Testis (tissue), 3 donors: ENCODE results near the gene FAM171A1. TPM values are rescaled to one million over a fixed set of nuclear protein-coding genes. Genes with fewer than 3 reads are reported as not detected.

Source experiments
- DNase-seq: peaks from one replicate; pipeline ENCODE4 v3.0.0-alpha.2; 2019
- H3K27ac ChIP-seq, 2 donors: fragments of 200-600 bp; sonication (generic); one replicate each; pipeline ENCODE4 v1.5.1; 2019
- H3K27me3 ChIP-seq: fragments of 200-600 bp; sonication (generic); one replicate; pipeline ENCODE4 v1.5.1; 2019
- H3K36me3 ChIP-seq: fragments of 200-600 bp; sonication (generic); one replicate; pipeline ENCODE4 v1.5.1; 2017; ENCODE audit warnings: low read depth; ENCODE audit errors: missing control alignments
- H3K4me1 ChIP-seq: fragments of 200-600 bp; sonication (generic); one replicate; pipeline ENCODE4 v1.5.1; 2019
- H3K4me3 ChIP-seq, 2 donors: fragments of 200-600 bp; sonication (generic); one replicate each; pipeline ENCODE4 v1.5.1; 2017 to 2019
- H3K9me3 ChIP-seq: fragments of 200-600 bp; sonication (generic); one replicate; pipeline ENCODE4 v1.5.1; 2017
- CTCF ChIP-seq, 3 experiments: fragments of 450-650 bp in 2 of 3; fragments of 200-600 bp in 1 of 3; sonication (generic) in 1 of 3; IDR thresholded peaks; one replicate each; pipeline ENCODE4 v1.5.1; 2016 to 2019; ENCODE audit warnings: antibody characterized with exemption in 3 of 3, mild to moderate bottlenecking in 2 of 3, moderate library complexity in 1 of 3
- POLR2A ChIP-seq: fragments of 450-650 bp; IDR thresholded peaks from one replicate; pipeline ENCODE4 v1.6.1; 2017; ENCODE audit warnings: antibody characterized with exemption, mild to moderate bottlenecking, moderate library complexity
- WGBS, 2 donors: methylation state at CpG; one replicate each; pipeline ENCODE4 v1.1.5; 2018; 5-methylcytosine and 5-hydroxymethylcytosine counted together
- intact Hi-C: fragments of 100-400 bp; cut with DNase I; formaldehyde crosslinking; loops from one replicate; pipeline ENCODE4 v1.15.1; 2023; ENCODE audit warnings: low total_unique reads
- polyA plus RNA-seq: library from polyadenylated mRNA; stranded (reverse); fragments of 350-450 nt; fragmentation: Illumina TruSeq; extraction: RNeasy Lipid Tissue Mini Kit (QIAGEN cat#74804); gene quantifications from one replicate; pipeline ENCODE4 v1.2.3, GENCODE V29; 2014; ENCODE audit warnings: low read depth, low replicate concordance; ENCODE audit not compliant: insufficient read depth
- total RNA-seq, 2 donors: library from RNA; depleted of rRNA; stranded (reverse); fragments of >200 nt; gene quantifications; one replicate each; pipeline ENCODE4 v1.2.3, GENCODE V29; 2016

FAM171A1 gene
- total and polyA plus RNA-seq, 3 donors from 2014 or later, result 9.2 to 11.1 (median 10.8) TPM

- intact Hi-C loops, result no loop called here
- 96 to 100% methylated on average over 2 to 4 of the region's 4 CpGs for WGBS, 2 donors
- no peak overlapping the region for H3K27ac ChIP-seq
- no peaks in the 10 kb centered on the region for H3K9me3 ChIP-seq
- TF ChIP-seq CTCF (IDR thresholded peaks at IDR 0.05), result no peak
- no peak for TF ChIP-seq POLR2A
- no peaks in the 10 kb centered on the region for H3K27me3 ChIP-seq
- H3K4me1 ChIP-seq, result no peaks in the 10 kb centered on the region
- no peak for DNase-seq
- no peaks in the 10 kb centered on the region for H3K36me3 ChIP-seq
- no peak overlapping the region for H3K4me3 ChIP-seq
These were observed 173.2 kb downstream of the FAM171A1 start for GRCh38 chr10:15197911-15198310.

- Histone ChIP-seq H3K27ac (no peak overlapping the region), H3K4me3 (no peak overlapping the region), H3K27me3 (no peaks in the 10 kb centered on the region), H3K36me3 (no peaks in the 10 kb centered on the region), H3K9me3 (no peaks in the 10 kb centered on the region), H3K4me1 (no peaks in the 10 kb centered on the region)
- TF ChIP-seq CTCF (IDR thresholded peaks at IDR 0.05) (no peak), POLR2A (no peak)
- 75 to 84% methylated on average over 2 of the region's 2 CpGs for WGBS, 2 donors
- no peak for DNase-seq
- intact Hi-C loops, result no loop called here
These were observed 173.8 kb downstream of the FAM171A1 start for GRCh38 chr10:15197276-15197675.

- 43 to 66% methylated on average over 12 of the region's 12 CpGs for WGBS, 2 donors
These were observed 174.9 kb downstream of the FAM171A1 start for GRCh38 chr10:15196021-15196834.

GRCh38 chr10:15189133-15189885 lies 181.8 kb downstream of the FAM171A1 start:
- intact Hi-C loops, result no loop called here
- WGBS, 2 donors, result 85 to 86% methylated on average over 11 of the region's 11 CpGs

More at GRCh38 chr10:15196021-15196834, 174.9 kb downstream of the FAM171A1 start:
- Histone ChIP-seq H3K4me3 (peak overlapping the region in 1 of 2 donors; percentile 24), H3K36me3 (no peaks in the 10 kb centered on the region), H3K4me1 (no peaks in the 10 kb centered on the region), H3K27me3 (no peaks in the 10 kb centered on the region), H3K9me3 (no peaks in the 10 kb centered on the region), H3K27ac (no peak overlapping the region)
- no peak for DNase-seq
- TF ChIP-seq POLR2A (no peak), CTCF (IDR thresholded peaks at IDR 0.05) (no peak)
- intact Hi-C loops, result no loop called here

More at GRCh38 chr10:15189133-15189885, 181.8 kb downstream of the FAM171A1 start:
- H3K36me3 ChIP-seq, result no peaks in the 10 kb centered on the region
- no peak overlapping the region for H3K4me3 ChIP-seq
- H3K27me3 ChIP-seq, result no peaks in the 10 kb centered on the region
- DNase-seq, result no peak
- no peaks in the 10 kb centered on the region for H3K4me1 ChIP-seq
- no peak overlapping the region for H3K27ac ChIP-seq
- TF ChIP-seq CTCF (IDR thresholded peaks at IDR 0.05) (no peak), POLR2A (no peak)
- no peaks in the 10 kb centered on the region for H3K9me3 ChIP-seq
